HepG2 (cell line): ENCODE results near the gene ARFGEF3. TPM values are rescaled to one million over a fixed set of nuclear protein-coding genes. Genes with fewer than 3 reads are reported as not detected.

ENCODE experiments used
- ATAC-seq: fragments of 200-7000 bp; cut with Tn5 transposase; 3 replicates; pipeline ENCODE4 v1.9.1; 2020; ENCODE audit warnings: mild to moderate bottlenecking, moderate library complexity
- BruUV-seq: library from RNA; stranded (reverse); fragments of 400-500 nt; replicated peaks from 2 replicates; lab custom pipeline; 2021; lab: Mats Ljungman, UMichigan
- CTCF ChIA-PET: fragments of 300-600 bp; formaldehyde crosslinking; extraction: SDS; loops from one replicate; lab custom pipeline; 2021; ENCODE audit warnings: low total read pairs, inconsistent platforms, low intra/inter-chr PET ratio; lab: Yijun Ruan, JAX
- POLR2A ChIA-PET: fragments of 350-600 bp; sonication (Branson Sonifier 250); formaldehyde crosslinking; loops from one replicate; lab custom pipeline; 2020; ENCODE audit warnings: antibody characterized with exemption, inconsistent platforms; lab: Yijun Ruan, JAX
- DNase-seq: peaks from one replicate; pipeline ENCODE4 v3.0.0-alpha.2; 2015; ENCODE audit warnings: low spot score
- FAIRE-seq: peaks from 3 replicates; lab custom pipeline; 2011; peaks lifted over from hg19 to GRCh38; lab: Jason Lieb, UNC
- H2AFZ ChIP-seq: one replicate; pipeline ENCODE4 v1.6.1; 2011; ENCODE audit warnings: low read length, inconsistent platforms
- H3K27ac ChIP-seq: fragments of 300-600 bp; 3 replicates; pipeline ENCODE4 v1.8.0; 2011; ENCODE audit warnings: mixed run types, mild to moderate bottlenecking, mixed read lengths, low read length, inconsistent platforms; ENCODE audit not compliant: insufficient read depth; ENCODE audit errors: extremely low read length
- H3K27me3 ChIP-seq, 2 experiments: fragments of 200-600 bp in 1 of 2; 2 replicates in 1 of 2; 3 replicates in 1 of 2; pipeline versions ENCODE4 v1.6.0 to v1.8.0; 2011; ENCODE audit warnings: low read length in 2 of 2, mild to moderate bottlenecking in 2 of 2, moderate library complexity in 2 of 2, inconsistent platforms in 1 of 2; ENCODE audit not compliant: insufficient read depth in 2 of 2, control insufficient read depth in 1 of 2
- H3K36me3 ChIP-seq, 2 experiments: fragments of 200-600 bp in 1 of 2; replicated peaks in 1 of 2; 2 replicates in 1 of 2; 3 replicates in 1 of 2; pipeline versions ENCODE4 v1.5.1 to v1.8.0; 2011; ENCODE audit warnings: low read length in 2 of 2, inconsistent platforms in 1 of 2; ENCODE audit not compliant: insufficient read depth in 2 of 2, control insufficient read depth in 1 of 2
- H3K4me1 ChIP-seq: 2 replicates; pipeline ENCODE4 v1.5.1; 2012; ENCODE audit warnings: low read length, inconsistent platforms; ENCODE audit not compliant: insufficient read depth
- H3K4me2 ChIP-seq: 2 replicates; pipeline ENCODE4 v1.6.0; 2011; ENCODE audit warnings: low read depth, low read length, inconsistent platforms
- H3K4me3 ChIP-seq, 3 experiments: fragments of 200-600 bp in 1 of 3; sonication (generic), shearing (Covaris generic) in 1 of 3; replicated peaks in 1 of 3; 2 replicates each; pipeline ENCODE4 v1.5.1; 2011 to 2016; ENCODE audit warnings: low read length in 3 of 3, inconsistent platforms in 2 of 3, low read depth in 2 of 3, mild to moderate bottlenecking in 2 of 3, control low read depth in 1 of 3, mixed read lengths in 1 of 3; ENCODE audit not compliant: insufficient read depth in 1 of 3
- H3K79me2 ChIP-seq: one replicate; pipeline ENCODE4 v1.6.1; 2011; ENCODE audit warnings: low read length, inconsistent platforms; ENCODE audit not compliant: insufficient read depth
- H3K9ac ChIP-seq: 2 replicates; pipeline ENCODE4 v1.6.0; 2011; ENCODE audit warnings: mild to moderate bottlenecking, low read depth, low read length, inconsistent platforms; ENCODE audit not compliant: insufficient read depth
- H3K9me3 ChIP-seq: 2 replicates; pipeline ENCODE4 v1.5.1; 2012; ENCODE audit warnings: mild to moderate bottlenecking, low read length
- H4K20me1 ChIP-seq: 2 replicates; pipeline ENCODE4 v1.6.0; 2011; ENCODE audit warnings: inconsistent platforms, mild to moderate bottlenecking, low read length, moderate library complexity; ENCODE audit not compliant: insufficient read depth
- in situ Hi-C: cut with HindIII; loops from 2 replicates; pipeline ENCODE4 v1.10.0; 2017; ENCODE audit warnings: low pct_unique_long_range_greater_than_20kb; ENCODE audit not compliant: extremely low pct_ligation_motif_present
- intact Hi-C: fragments of 100-400 bp; cut with micrococcal nuclease; formaldehyde crosslinking; loops from one replicate; pipeline ENCODE4 v1.10.0; 2022; ENCODE audit not compliant: unreplicated experiment
- polyA plus RNA-seq, 8 experiments: library from polyadenylated mRNA; depleted of rRNA in 3 of 8; stranded (reverse) in 7 of 8; unstranded in 1 of 8; fragments of >200 nt; fragmentation: Illumina TruSeq in 4 of 8; extraction: Trizol in 4 of 8; gene quantifications; 2 replicates each; pipeline versions ENCODE4 v1.2.1 to v1.2.3, GENCODE V29; 2011 to 2016; ENCODE audit warnings: low read depth in 4 of 8, missing spikeins in 1 of 8, mixed read lengths in 1 of 8; ENCODE audit not compliant: insufficient read depth in 1 of 8
- total RNA-seq, 5 experiments: library from RNA; depleted of rRNA; stranded (reverse); fragments of >200 nt; fragmentation: Illumina TruSeq; extraction: Trizol; gene quantifications; 2 replicates each; pipeline ENCODE4 v1.2.3, GENCODE V29; 2016; ENCODE audit warnings: low read depth in 1 of 5
- TF ChIP-seq, protein P1 (sequence below): sonication (generic); formaldehyde crosslinking; IDR thresholded peaks from 2 replicates; pipeline ENCODE4 v1.4.0; 2020; ENCODE audit warnings: low read depth, missing genetic modification reagents
- TF ChIP-seq, protein P2 (sequence below), 2 experiments: sonication (generic) in 1 of 2; formaldehyde crosslinking in 1 of 2; IDR thresholded peaks; 2 replicates each; pipeline versions ENCODE4 v1.4.0 to v1.6.1; 2018 to 2020; ENCODE audit warnings: missing genetic modification reagents in 2 of 2, borderline replicate concordance in 1 of 2, low read depth in 1 of 2, mild to moderate bottlenecking in 1 of 2, missing biosample characterization in 1 of 2
- TF ChIP-seq, protein P3 (sequence below): IDR thresholded peaks from 2 replicates; pipeline ENCODE4 v1.6.1; 2012; ENCODE audit warnings: low read length, improper control_type of control experiment

The ARFGEF3 gene
- total and polyA plus RNA-seq, 2 of the 13 experiments (the other 11 are each of a cell fraction or from before 2014, with no cell fraction given): 0.60 to 2.6 TPM

DNA sequence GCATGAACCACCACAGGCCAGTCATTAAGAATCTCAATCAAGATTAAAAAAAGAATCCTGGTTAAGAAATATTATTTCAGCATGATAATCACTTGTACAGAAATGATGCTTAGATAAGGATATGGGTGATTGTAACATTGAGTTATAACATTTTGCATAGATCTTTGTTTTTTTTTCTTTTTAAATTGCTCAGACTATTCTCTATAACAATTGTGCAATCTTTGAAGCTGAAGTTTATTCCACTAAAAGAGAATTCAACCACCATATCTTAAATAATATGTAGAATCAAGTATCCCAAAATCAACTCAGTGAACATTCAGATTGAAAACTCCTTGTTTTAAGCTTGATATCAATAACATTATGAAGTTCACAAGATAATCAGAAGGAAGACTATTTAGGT is 215.3 kb downstream of the ARFGEF3 start:
- H3K36me3 ChIP-seq: no peaks in the 10 kb centered on the region
- H3K4me3 ChIP-seq: no peak overlapping the region
- intact Hi-C loops (no loop called here), in situ Hi-C loops (no loop called here)
- DNase-seq (no peak), FAIRE-seq (no peak), ATAC-seq (no peak)
- ChIA-PET CTCF (no interaction called here), POLR2A (no interaction called here)
- H3K27me3 ChIP-seq: no peaks in the 10 kb centered on the region
- peaks cover under 1% of the 10 kb centered on the region; the same call in 1 of the 2 replicates for H3K4me1 ChIP-seq
- H2AFZ ChIP-seq: no peak overlapping the region
- H3K27ac ChIP-seq: no peak overlapping the region
- no peaks in the 10 kb centered on the region for H3K9me3 ChIP-seq
- BruUV-seq: no TSS peak
- no peak overlapping the region for H3K9ac ChIP-seq
- no peaks in the 10 kb centered on the region for H3K79me2 ChIP-seq
- TF ChIP-seq, protein P1, sequence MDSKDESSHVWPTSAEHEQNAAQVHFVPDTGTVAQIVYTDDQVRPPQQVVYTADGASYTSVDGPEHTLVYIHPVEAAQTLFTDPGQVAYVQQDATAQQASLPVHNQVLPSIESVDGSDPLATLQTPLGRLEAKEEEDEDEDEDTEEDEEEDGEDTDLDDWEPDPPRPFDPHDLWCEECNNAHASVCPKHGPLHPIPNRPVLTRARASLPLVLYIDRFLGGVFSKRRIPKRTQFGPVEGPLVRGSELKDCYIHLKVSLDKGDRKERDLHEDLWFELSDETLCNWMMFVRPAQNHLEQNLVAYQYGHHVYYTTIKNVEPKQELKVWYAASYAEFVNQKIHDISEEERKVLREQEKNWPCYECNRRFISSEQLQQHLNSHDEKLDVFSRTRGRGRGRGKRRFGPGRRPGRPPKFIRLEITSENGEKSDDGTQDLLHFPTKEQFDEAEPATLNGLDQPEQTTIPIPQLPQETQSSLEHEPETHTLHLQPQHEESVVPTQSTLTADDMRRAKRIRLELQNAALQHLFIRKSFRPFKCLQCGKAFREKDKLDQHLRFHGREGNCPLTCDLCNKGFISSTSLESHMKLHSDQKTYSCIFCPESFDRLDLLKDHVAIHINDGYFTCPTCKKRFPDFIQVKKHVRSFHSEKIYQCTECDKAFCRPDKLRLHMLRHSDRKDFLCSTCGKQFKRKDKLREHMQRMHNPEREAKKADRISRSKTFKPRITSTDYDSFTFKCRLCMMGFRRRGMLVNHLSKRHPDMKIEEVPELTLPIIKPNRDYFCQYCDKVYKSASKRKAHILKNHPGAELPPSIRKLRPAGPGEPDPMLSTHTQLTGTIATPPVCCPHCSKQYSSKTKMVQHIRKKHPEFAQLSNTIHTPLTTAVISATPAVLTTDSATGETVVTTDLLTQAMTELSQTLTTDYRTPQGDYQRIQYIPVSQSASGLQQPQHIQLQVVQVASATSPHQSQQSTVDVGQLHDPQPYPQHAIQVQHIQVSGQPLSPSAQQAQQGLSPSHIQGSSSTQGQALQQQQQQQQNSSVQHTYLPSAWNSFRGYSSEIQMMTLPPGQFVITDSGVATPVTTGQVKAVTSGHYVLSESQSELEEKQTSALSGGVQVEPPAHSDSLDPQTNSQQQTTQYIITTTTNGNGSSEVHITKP: no peak
- TF ChIP-seq, protein P2, sequence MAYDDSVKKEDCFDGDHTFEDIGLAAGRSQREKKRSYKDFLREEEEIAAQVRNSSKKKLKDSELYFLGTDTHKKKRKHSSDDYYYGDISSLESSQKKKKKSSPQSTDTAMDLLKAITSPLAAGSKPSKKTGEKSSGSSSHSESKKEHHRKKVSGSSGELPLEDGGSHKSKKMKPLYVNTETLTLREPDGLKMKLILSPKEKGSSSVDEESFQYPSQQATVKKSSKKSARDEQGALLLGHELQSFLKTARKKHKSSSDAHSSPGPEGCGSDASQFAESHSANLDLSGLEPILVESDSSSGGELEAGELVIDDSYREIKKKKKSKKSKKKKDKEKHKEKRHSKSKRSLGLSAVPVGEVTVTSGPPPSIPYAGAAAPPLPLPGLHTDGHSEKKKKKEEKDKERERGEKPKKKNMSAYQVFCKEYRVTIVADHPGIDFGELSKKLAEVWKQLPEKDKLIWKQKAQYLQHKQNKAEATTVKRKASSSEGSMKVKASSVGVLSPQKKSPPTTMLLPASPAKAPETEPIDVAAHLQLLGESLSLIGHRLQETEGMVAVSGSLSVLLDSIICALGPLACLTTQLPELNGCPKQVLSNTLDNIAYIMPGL (CRISPR knock-in tag; IDR thresholded peaks at IDR 0.05; ENCODE audit: borderline replicate concordance in 1 of 2, low read depth in 1 of 2): no peak
- TF ChIP-seq, protein P3, sequence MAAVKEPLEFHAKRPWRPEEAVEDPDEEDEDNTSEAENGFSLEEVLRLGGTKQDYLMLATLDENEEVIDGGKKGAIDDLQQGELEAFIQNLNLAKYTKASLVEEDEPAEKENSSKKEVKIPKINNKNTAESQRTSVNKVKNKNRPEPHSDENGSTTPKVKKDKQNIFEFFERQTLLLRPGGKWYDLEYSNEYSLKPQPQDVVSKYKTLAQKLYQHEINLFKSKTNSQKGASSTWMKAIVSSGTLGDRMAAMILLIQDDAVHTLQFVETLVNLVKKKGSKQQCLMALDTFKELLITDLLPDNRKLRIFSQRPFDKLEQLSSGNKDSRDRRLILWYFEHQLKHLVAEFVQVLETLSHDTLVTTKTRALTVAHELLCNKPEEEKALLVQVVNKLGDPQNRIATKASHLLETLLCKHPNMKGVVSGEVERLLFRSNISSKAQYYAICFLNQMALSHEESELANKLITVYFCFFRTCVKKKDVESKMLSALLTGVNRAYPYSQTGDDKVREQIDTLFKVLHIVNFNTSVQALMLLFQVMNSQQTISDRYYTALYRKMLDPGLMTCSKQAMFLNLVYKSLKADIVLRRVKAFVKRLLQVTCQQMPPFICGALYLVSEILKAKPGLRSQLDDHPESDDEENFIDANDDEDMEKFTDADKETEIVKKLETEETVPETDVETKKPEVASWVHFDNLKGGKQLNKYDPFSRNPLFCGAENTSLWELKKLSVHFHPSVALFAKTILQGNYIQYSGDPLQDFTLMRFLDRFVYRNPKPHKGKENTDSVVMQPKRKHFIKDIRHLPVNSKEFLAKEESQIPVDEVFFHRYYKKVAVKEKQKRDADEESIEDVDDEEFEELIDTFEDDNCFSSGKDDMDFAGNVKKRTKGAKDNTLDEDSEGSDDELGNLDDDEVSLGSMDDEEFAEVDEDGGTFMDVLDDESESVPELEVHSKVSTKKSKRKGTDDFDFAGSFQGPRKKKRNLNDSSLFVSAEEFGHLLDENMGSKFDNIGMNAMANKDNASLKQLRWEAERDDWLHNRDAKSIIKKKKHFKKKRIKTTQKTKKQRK: no peak
- no peak overlapping the region for H3K4me2 ChIP-seq
- H4K20me1 ChIP-seq: no peaks in the 10 kb centered on the region
